ENCODE data around the gene TNFSF12.
"Not testable (repeated sequence)": the region's sequence is repeated elsewhere in the genome, so short reads cannot be mapped to it uniquely, and the experiment has no call there.

Gene TNFSF12

GRCh38 chr17:7589204-7589868 lies 40.5 kb downstream of the TNFSF12 start:
- no peak for DNase-seq

GRCh38 chr17:7589891-7590691 lies 41.2 kb downstream of the TNFSF12 start, which contains the start of gene SOX15:
Gene SOX15 (minus strand): TSS chr17:7590094. CDS start chr17:7589676, 418 bp downstream.
- no peak for DNase-seq

GRCh38 chr17:7590743-7591142 lies 41.9 kb downstream of the TNFSF12 start:
- DNase-seq, result no peak

- no peak for DNase-seq
Observed at GRCh38 chr17:7591596-7591995, 42.7 kb downstream of the TNFSF12 start.

GRCh38 chr17:7592422-7593021 lies 43.7 kb downstream of the TNFSF12 start:
- DNase-seq, result no peak

- no peak for DNase-seq
Observed at GRCh38 chr17:7593296-7593695, 44.4 kb downstream of the TNFSF12 start.

- not testable (repeated sequence) for DNase-seq
Observed at GRCh38 chr17:7597561-7597960, 48.7 kb downstream of the TNFSF12 start.

GRCh38 chr17:7606280-7606679 lies 57.4 kb downstream of the TNFSF12 start:
- DNase-seq, result no peak

Data from GDM1 (cell line).